ENCODE results near the gene LILRB4.
"Not testable (repeated sequence)": the region's sequence is repeated elsewhere in the genome, so short reads cannot be mapped to it uniquely, and the experiment has no call there.

DNA sequence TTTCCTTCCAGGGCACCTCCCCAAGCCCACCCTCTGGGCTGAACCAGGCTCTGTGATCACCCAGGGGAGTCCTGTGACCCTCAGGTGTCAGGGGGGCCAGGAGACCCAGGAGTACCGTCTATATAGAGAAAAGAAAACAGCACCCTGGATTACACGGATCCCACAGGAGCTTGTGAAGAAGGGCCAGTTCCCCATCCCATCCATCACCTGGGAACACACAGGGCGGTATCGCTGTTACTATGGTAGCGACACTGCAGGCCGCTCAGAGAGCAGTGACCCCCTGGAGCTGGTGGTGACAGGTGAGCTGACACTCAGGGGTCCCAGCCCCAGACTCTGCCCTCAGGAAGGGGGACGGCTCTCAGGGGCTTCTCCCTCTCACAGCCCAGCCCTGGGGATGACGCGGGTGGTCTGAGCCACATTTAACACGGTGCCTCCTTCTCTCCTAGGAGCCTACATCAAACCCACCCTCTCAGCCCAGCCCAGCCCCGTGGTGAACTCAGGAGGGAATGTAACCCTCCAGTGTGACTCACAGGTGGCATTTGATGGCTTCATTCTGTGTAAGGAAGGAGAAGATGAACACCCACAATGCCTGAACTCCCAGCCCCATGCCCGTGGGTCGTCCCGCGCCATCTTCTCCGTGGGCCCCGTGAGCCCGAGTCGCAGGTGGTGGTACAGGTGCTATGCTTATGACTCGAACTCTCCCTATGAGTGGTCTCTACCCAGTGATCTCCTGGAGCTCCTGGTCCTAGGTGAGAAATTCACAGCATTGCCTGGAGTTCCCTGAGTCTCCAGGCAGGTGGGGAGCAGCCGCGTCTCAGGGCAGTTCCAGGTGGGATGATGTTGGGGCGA is 31.1 kb upstream of the LILRB4 start:
- TF ChIP-seq, protein P1, sequence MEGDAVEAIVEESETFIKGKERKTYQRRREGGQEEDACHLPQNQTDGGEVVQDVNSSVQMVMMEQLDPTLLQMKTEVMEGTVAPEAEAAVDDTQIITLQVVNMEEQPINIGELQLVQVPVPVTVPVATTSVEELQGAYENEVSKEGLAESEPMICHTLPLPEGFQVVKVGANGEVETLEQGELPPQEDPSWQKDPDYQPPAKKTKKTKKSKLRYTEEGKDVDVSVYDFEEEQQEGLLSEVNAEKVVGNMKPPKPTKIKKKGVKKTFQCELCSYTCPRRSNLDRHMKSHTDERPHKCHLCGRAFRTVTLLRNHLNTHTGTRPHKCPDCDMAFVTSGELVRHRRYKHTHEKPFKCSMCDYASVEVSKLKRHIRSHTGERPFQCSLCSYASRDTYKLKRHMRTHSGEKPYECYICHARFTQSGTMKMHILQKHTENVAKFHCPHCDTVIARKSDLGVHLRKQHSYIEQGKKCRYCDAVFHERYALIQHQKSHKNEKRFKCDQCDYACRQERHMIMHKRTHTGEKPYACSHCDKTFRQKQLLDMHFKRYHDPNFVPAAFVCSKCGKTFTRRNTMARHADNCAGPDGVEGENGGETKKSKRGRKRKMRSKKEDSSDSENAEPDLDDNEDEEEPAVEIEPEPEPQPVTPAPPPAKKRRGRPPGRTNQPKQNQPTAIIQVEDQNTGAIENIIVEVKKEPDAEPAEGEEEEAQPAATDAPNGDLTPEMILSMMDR (IDR thresholded peaks at IDR 0.05), result not testable (repeated sequence)
- TF ChIP-seq POLR2A (IDR thresholded peaks at IDR 0.05), result not testable (repeated sequence)
